MM.1S (cell line): ENCODE measurements around the gene PINLYP.

Experiments
- CTCF ChIP-seq: fragments of 300-600 bp; sonication (generic); IDR thresholded peaks from 2 replicates; pipeline ENCODE4 v1.5.1; 2016; ENCODE audit warnings: antibody characterized with exemption, low read length, mixed read lengths
- EZH2 ChIP-seq: fragments of 300-600 bp; sonication (generic); optimal IDR thresholded peaks from 2 replicates; pipeline ENCODE3; 2017; ENCODE audit warnings: low read depth, mild to moderate bottlenecking, antibody characterized with exemption, low read length, mixed read lengths
- EZH2phosphoT487 ChIP-seq: fragments of 300-600 bp; sonication (generic); IDR thresholded peaks from 2 replicates; pipeline ENCODE4 v1.6.1; 2018; ENCODE audit warnings: antibody characterized with exemption, low read length

- TF ChIP-seq EZH2 = no peak
- no peak for TF ChIP-seq CTCF
- no peak for TF ChIP-seq EZH2phosphoT487
Observed at GRCh38 chr19:43561139-43561970, 14.2 kb upstream of the PINLYP start.
